Measurements from ENCODE around the gene AOAH. TPM values are rescaled to one million over a fixed set of nuclear protein-coding genes. Genes with fewer than 3 reads are reported as not detected.

AOAH gene
- total and polyA plus RNA-seq, 9 of the 15 experiments (the other 6 are each of a cell fraction or from before 2014, with no cell fraction given) = not detected

DNA sequence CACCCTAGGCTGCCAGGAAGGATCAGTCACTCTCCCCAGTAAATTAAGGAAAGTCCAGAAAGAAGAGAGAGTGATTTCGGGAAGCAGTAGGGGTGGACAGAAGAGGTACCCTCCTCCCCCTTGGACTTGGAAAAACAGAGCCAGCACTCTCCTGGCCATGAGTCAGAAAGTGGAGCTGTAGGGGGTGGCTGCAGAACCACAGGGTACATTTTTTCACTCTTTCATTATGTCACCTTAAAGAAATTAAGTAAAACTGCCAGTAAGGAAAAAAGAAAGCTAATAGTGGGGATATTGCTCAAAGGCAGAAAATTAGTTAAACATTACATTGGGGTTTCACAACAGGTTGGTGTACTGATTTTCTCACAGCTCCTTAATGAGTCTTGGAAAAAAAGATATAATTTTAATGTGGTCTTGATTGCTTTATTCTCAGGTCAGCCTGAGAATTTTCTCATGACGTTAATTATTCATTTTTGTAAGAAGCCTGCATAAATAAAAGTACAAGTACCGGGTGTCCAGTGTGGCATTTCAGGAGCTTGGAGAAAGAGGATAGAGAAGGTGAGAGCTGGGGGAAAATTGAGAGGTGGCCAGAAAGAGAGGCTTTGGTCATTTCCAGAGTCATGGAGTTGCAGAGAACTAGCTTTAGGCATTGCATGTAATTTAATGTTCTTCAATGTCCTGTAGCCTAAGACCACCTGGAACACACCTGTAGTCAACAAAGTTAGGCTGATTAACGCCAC is 23.2 kb upstream of the AOAH start (continued):
- TF ChIP-seq, protein P1, sequence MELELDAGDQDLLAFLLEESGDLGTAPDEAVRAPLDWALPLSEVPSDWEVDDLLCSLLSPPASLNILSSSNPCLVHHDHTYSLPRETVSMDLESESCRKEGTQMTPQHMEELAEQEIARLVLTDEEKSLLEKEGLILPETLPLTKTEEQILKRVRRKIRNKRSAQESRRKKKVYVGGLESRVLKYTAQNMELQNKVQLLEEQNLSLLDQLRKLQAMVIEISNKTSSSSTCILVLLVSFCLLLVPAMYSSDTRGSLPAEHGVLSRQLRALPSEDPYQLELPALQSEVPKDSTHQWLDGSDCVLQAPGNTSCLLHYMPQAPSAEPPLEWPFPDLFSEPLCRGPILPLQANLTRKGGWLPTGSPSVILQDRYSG (tag; conservative IDR thresholded peaks at IDR 0.05; ENCODE audit: low read depth) = no peak
- TF ChIP-seq, protein P2, sequence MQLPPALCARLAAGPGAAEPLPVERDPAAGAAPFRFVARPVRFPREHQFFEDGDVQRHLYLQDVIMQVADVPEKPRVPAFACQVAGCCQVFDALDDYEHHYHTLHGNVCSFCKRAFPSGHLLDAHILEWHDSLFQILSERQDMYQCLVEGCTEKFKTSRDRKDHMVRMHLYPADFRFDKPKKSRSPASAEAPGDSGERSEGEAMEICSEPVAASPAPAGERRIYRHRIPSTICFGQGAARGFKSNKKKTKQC (CRISPR knock-in tag; IDR thresholded peaks at IDR 0.05) = no peak
- TF ChIP-seq HDAC8 (tag; IDR thresholded peaks at IDR 0.05) (no peak), ZNF717 (CRISPR knock-in tag; IDR thresholded peaks at IDR 0.05) (no peak)

DNA sequence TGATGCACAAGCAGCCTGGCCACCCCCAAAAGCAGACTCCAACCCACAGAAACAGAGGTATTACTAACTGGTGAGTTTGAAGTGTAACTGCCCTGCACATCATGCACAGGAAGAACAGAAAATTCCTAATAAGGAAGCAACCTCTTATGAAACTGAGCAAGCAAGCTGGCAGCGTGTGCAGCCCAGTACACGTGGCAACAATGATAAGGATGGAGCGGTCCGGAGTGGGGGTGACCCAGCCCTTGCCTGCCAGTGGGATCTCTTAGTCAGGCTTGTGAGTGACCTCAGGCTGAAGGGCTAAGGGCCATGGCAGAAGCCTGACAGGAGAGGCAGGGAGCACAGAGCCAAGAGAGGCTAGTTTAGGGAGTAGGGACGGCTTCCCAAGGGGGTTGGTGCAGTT is 22.1 kb upstream of the AOAH start:
- POLR2A ChIA-PET = interaction anchor here (0.6 to 0.7 kb wide), 2 partner anchors 59 to 211 kb away, joined by 4 to 5 read pairs; no protein-coding TSS in a partner anchor
- intact Hi-C loops (cut with micrococcal nuclease) = no loop called here
- TF ChIP-seq ZNF707 (CRISPR knock-in tag; conservative IDR thresholded peaks at IDR 0.05) (no peak), ZNF589 (CRISPR knock-in tag; IDR thresholded peaks at IDR 0.05; ENCODE audit: low read depth) (peak; percentile 63; the same call in 1 of the 2 replicates)
- TF ChIP-seq, protein P3, sequence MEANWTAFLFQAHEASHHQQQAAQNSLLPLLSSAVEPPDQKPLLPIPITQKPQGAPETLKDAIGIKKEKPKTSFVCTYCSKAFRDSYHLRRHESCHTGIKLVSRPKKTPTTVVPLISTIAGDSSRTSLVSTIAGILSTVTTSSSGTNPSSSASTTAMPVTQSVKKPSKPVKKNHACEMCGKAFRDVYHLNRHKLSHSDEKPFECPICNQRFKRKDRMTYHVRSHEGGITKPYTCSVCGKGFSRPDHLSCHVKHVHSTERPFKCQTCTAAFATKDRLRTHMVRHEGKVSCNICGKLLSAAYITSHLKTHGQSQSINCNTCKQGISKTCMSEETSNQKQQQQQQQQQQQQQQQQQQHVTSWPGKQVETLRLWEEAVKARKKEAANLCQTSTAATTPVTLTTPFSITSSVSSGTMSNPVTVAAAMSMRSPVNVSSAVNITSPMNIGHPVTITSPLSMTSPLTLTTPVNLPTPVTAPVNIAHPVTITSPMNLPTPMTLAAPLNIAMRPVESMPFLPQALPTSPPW (CRISPR knock-in tag; IDR thresholded peaks at IDR 0.05) = peak; percentile 39; the same call in 1 of the 2 replicates

More for the DNA sequence above, 22.1 kb upstream of the AOAH start:
- no peaks in the 10 kb centered on the region for H3K4me1 ChIP-seq (replicated peaks in 1 of 2; ENCODE audit: control insufficient read depth in 2 of 2, insufficient read depth in 2 of 2, low read length in 2 of 2)
- H3K9me1 ChIP-seq (ENCODE audit: control insufficient read depth, insufficient read depth, low read length) = no peaks in the 10 kb centered on the region
- FAIRE-seq (no peak), ATAC-seq (no peak), DNase-seq (ENCODE audit: extremely low read depth in 1 of 4, low spot score in 3 of 4) (no peak)
- in situ Hi-C loops (cut with MboI) = no loop called here
- BruUV-seq (replicated peaks) = no TSS peak
- no peak overlapping the region for H2AFZ ChIP-seq (ENCODE audit: low read depth, low read length)
- WGBS (ENCODE audit: insufficient coverage, low coverage, missing lambda C conversion rate) = 0% methylated on average over 5 of the region's 5 CpGs
- H3K79me2 ChIP-seq (ENCODE audit: control insufficient read depth, insufficient read depth, low read length) = no peaks in the 10 kb centered on the region
- H3K27me3 ChIP-seq (ENCODE audit: control insufficient read depth in 2 of 2, insufficient read depth in 2 of 2, low read length in 2 of 2) = peaks cover 0 to 7% of the 10 kb centered on the region in 2 experiments; a peak in 1 of 5 replicates
- no peak overlapping the region for H3K9ac ChIP-seq (ENCODE audit: insufficient read depth in 1 of 2, low read depth in 2 of 2, low read length in 2 of 2)
- no peaks in the 10 kb centered on the region for H4K20me1 ChIP-seq (replicated peaks; ENCODE audit: control insufficient read depth, insufficient read depth, low read length)
- H3K4me2 ChIP-seq (ENCODE audit: insufficient read depth, low read length) = no peak overlapping the region
- H3K36me3 ChIP-seq (ENCODE audit: control insufficient read depth, insufficient read depth, low read length) = no peaks in the 10 kb centered on the region
- CTCF ChIA-PET (ENCODE audit: low intra/inter-chr PET ratio) = no interaction called here
- H3K27ac ChIP-seq (ENCODE audit: extremely low read depth, low read depth, low read length) = no peak overlapping the region
- H3K9me3 ChIP-seq (replicated peaks; ENCODE audit: control insufficient read depth, insufficient read depth, low read depth, low read length) = no peaks in the 10 kb centered on the region
- H3K4me3 ChIP-seq = no peak overlapping the region
